B cell (primary cell): ENCODE results near the gene OSBPL1A. TPM values are rescaled to one million over a fixed set of nuclear protein-coding genes. Genes with fewer than 3 reads are reported as not detected.

Experiments used
- ATAC-seq: fragments of 200-7000 bp; cut with Tn5 transposase; one replicate; pipeline ENCODE4 v1.10.0; 2021; ENCODE audit warnings: low read depth, mild to moderate bottlenecking, moderate number of reproducible peaks, moderate library complexity
- CTCF ChIA-PET: fragments of 350-600 bp; sonication (Branson Sonifier 250); formaldehyde crosslinking; loops from one replicate; lab custom pipeline; 2021; ENCODE audit warnings: antibody characterized with exemption, inconsistent platforms; lab: Charles Lee
- POLR2A ChIA-PET: fragments of 350-600 bp; sonication (Branson Sonifier 250); formaldehyde crosslinking; loops from one replicate; lab custom pipeline; 2021; ENCODE audit warnings: antibody characterized with exemption; lab: Charles Lee
- DNase-seq: peaks from one replicate; pipeline ENCODE4 v3.0.0; 2013
- H2AFZ ChIP-seq: 2 replicates; pipeline ENCODE4 v1.6.1; 2012; ENCODE audit warnings: mild to moderate bottlenecking, low read depth, low read length; ENCODE audit not compliant: insufficient read depth, poor library complexity, severe bottlenecking
- H3K27ac ChIP-seq, 2 donors: 1 replicate in 1 of 2; 2 replicates in 1 of 2; pipeline ENCODE4 v1.5.1; 2012 to 2013; ENCODE audit warnings: low read length in 2 of 2, mild to moderate bottlenecking in 2 of 2, moderate library complexity in 1 of 2
- H3K27me3 ChIP-seq, 4 experiments: fragments of 200-600 bp in 1 of 4; sonication (generic) in 1 of 4; replicated peaks in 1 of 4; 1 replicate in 2 of 4; 2 replicates in 2 of 4; pipeline versions ENCODE4 v1.6.1 to v1.7.0; 2013 to 2016; ENCODE audit warnings: low read length in 3 of 4, mild to moderate bottlenecking in 2 of 4, mixed read lengths in 1 of 4, moderate library complexity in 1 of 4; ENCODE audit not compliant: insufficient read depth in 4 of 4, control insufficient read depth in 3 of 4; ENCODE audit errors: control extremely low read depth in 1 of 4
- H3K36me3 ChIP-seq, 2 experiments: replicated peaks in 1 of 2; 1 replicate in 1 of 2; 2 replicates in 1 of 2; pipeline versions ENCODE4 v1.6.1 to v1.7.1; 2013; ENCODE audit warnings: low read length in 1 of 2; ENCODE audit not compliant: insufficient read depth in 2 of 2, control insufficient read depth in 1 of 2; ENCODE audit errors: control extremely low read depth in 1 of 2, extremely low read depth in 1 of 2
- H3K4me1 ChIP-seq, 2 donors: fragments of 200-600 bp in 1 of 2; sonication (generic) in 1 of 2; 1 replicate in 1 of 2; 2 replicates in 1 of 2; pipeline versions ENCODE4 v1.5.1 to v1.6.1; 2013 to 2017; ENCODE audit warnings: low read length in 2 of 2; ENCODE audit not compliant: control insufficient read depth in 2 of 2, insufficient read depth in 2 of 2
- H3K4me2 ChIP-seq: replicated peaks from 2 replicates; pipeline ENCODE3; 2012; ENCODE audit warnings: mild to moderate bottlenecking, low read depth, low read length; ENCODE audit not compliant: poor library complexity, severe bottlenecking
- H3K4me3 ChIP-seq, 5 experiments: fragments of 200-600 bp in 1 of 5; sonication (generic) in 1 of 5; 1 replicate in 3 of 5; 2 replicates in 2 of 5; pipeline versions ENCODE4 v1.5.1 to v1.7.0; 2011 to 2016; ENCODE audit warnings: low read length in 4 of 5, mild to moderate bottlenecking in 4 of 5, low read depth in 2 of 5, control low read depth in 1 of 5, moderate library complexity in 1 of 5; ENCODE audit not compliant: insufficient read depth in 1 of 5; ENCODE audit errors: control extremely low read depth in 1 of 5, extremely low read depth in 1 of 5
- H3K79me2 ChIP-seq: fragments of 200-600 bp; sonication (generic); one replicate; pipeline ENCODE4 v1.6.0; 2016; ENCODE audit warnings: low read length; ENCODE audit not compliant: control insufficient read depth, insufficient read depth
- H3K9ac ChIP-seq: fragments of 200-600 bp; sonication (generic); 2 replicates; pipeline ENCODE4 v1.6.1; 2017; ENCODE audit warnings: mild to moderate bottlenecking, low read length, moderate library complexity
- H3K9me3 ChIP-seq, 3 donors: one replicate each; pipeline versions ENCODE4 v1.6.1 to v1.7.1; 2013; ENCODE audit warnings: low read length in 2 of 3; ENCODE audit not compliant: control insufficient read depth in 2 of 3, insufficient read depth in 1 of 3; ENCODE audit errors: control extremely low read depth in 1 of 3
- H4K20me1 ChIP-seq: 2 replicates; pipeline ENCODE4 v1.6.0; 2012; ENCODE audit warnings: mild to moderate bottlenecking, low read length; ENCODE audit not compliant: insufficient read depth, control insufficient read depth, poor library complexity, severe bottlenecking
- H3K27ac Mint-ChIP-seq: one replicate; pipeline ENCODE4 v1.8.0; 2021; ENCODE audit warnings: mixed read lengths
- H3K27me3 Mint-ChIP-seq: one replicate; pipeline ENCODE4 v1.8.0; 2021; ENCODE audit warnings: mixed read lengths
- H3K4me1 Mint-ChIP-seq: one replicate; pipeline ENCODE4 v1.8.0; 2021; ENCODE audit warnings: mixed read lengths
- H3K4me3 Mint-ChIP-seq: one replicate; pipeline ENCODE4 v1.8.0; 2021; ENCODE audit warnings: mixed read lengths
- H3K9me3 Mint-ChIP-seq: one replicate; pipeline ENCODE4 v1.8.0; 2022; ENCODE audit warnings: mixed read lengths; ENCODE audit not compliant: insufficient read depth
- EZH2 ChIP-seq: IDR thresholded peaks from 2 replicates; pipeline ENCODE4 v1.6.1; 2012; ENCODE audit warnings: borderline replicate concordance, low read depth, mild to moderate bottlenecking, moderate library complexity, low read length; ENCODE audit not compliant: insufficient read depth, poor library complexity, severe bottlenecking
- WGBS: methylation state at CpG from one replicate; pipeline ENCODE4 v1.1.5; 2013; ENCODE audit warnings: missing lambda C conversion rate; ENCODE audit not compliant: insufficient coverage; 5-methylcytosine and 5-hydroxymethylcytosine counted together
- intact Hi-C: fragments of 100-400 bp; cut with micrococcal nuclease; formaldehyde crosslinking; loops from one replicate; pipeline ENCODE4 v1.10.0; 2022
- polyA plus RNA-seq: library from polyadenylated mRNA; depleted of rRNA; stranded (reverse); fragments of >200 nt; gene quantifications from 2 replicates; pipeline ENCODE4 v1.2.3, GENCODE V29; 2012
- total RNA-seq, 2 donors: library from RNA; stranded (reverse); fragments of 120-200 nt in 1 of 2; gene quantifications; 1 replicate in 1 of 2; 2 replicates in 1 of 2; pipeline versions ENCODE4 v1.2.3 to v1.2.4, GENCODE V29; 2013 to 2022
- TF ChIP-seq, protein P1 (sequence below): fragments of 200-600 bp; IDR thresholded peaks from one replicate; pipeline ENCODE4 v1.8.0; 2022; ENCODE audit warnings: antibody characterized with exemption, mild to moderate bottlenecking

The OSBPL1A gene
- total and polyA plus RNA-seq, 2 donors (not counting 1 experiment from before 2014, with no cell fraction given), result 0.57 to 0.86 TPM

- no peaks in the 10 kb centered on the region for H3K4me1 Mint-ChIP-seq
- H3K79me2 ChIP-seq, result no peaks in the 10 kb centered on the region
- H3K9me3 ChIP-seq, result no peaks in the 10 kb centered on the region
- H3K36me3 ChIP-seq, result no peaks in the 10 kb centered on the region
- H3K27me3 Mint-ChIP-seq, result peaks cover 13% of the 10 kb centered on the region
- H2AFZ ChIP-seq, result no peak overlapping the region
- POLR2A ChIA-PET, result no interaction called here
- TF ChIP-seq, protein P1, sequence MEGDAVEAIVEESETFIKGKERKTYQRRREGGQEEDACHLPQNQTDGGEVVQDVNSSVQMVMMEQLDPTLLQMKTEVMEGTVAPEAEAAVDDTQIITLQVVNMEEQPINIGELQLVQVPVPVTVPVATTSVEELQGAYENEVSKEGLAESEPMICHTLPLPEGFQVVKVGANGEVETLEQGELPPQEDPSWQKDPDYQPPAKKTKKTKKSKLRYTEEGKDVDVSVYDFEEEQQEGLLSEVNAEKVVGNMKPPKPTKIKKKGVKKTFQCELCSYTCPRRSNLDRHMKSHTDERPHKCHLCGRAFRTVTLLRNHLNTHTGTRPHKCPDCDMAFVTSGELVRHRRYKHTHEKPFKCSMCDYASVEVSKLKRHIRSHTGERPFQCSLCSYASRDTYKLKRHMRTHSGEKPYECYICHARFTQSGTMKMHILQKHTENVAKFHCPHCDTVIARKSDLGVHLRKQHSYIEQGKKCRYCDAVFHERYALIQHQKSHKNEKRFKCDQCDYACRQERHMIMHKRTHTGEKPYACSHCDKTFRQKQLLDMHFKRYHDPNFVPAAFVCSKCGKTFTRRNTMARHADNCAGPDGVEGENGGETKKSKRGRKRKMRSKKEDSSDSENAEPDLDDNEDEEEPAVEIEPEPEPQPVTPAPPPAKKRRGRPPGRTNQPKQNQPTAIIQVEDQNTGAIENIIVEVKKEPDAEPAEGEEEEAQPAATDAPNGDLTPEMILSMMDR, result no peak
- TF ChIP-seq EZH2, result no peak
- H3K27ac ChIP-seq, result no peak overlapping the region
- no peak overlapping the region for H3K4me3 Mint-ChIP-seq
- WGBS, result 93% methylated on average over 2 of the region's 4 CpGs
- no peak overlapping the region for H3K9ac ChIP-seq
- DNase-seq, result no peak
- H4K20me1 ChIP-seq, result no peaks in the 10 kb centered on the region
- H3K4me3 ChIP-seq, result no peak overlapping the region
- no peaks in the 10 kb centered on the region for H3K4me1 ChIP-seq
- intact Hi-C loops, result no loop called here
- H3K9me3 Mint-ChIP-seq, result no peaks in the 10 kb centered on the region
- H3K27ac Mint-ChIP-seq, result no peak overlapping the region
- CTCF ChIA-PET, result no interaction called here
- no peaks in the 10 kb centered on the region for H3K27me3 ChIP-seq
- H3K4me2 ChIP-seq, result no peak overlapping the region
- no peak for ATAC-seq
Observed at GRCh38 chr18:24196764-24197163, 200.9 kb downstream of the OSBPL1A start.

- H3K27me3 ChIP-seq, result no peaks in the 10 kb centered on the region
- H4K20me1 ChIP-seq, result no peaks in the 10 kb centered on the region
- 98% methylated on average over 6 of the region's 9 CpGs for WGBS
- H3K9ac ChIP-seq, result no peak overlapping the region
- no peak overlapping the region for H3K4me2 ChIP-seq
- ChIA-PET POLR2A (no interaction called here), CTCF (no interaction called here)
- no peak overlapping the region for H2AFZ ChIP-seq
- H3K9me3 ChIP-seq, result no peaks in the 10 kb centered on the region
- H3K27ac Mint-ChIP-seq, result no peak overlapping the region
- no peak overlapping the region for H3K4me3 Mint-ChIP-seq
- peaks cover 13% of the 10 kb centered on the region for H3K27me3 Mint-ChIP-seq
- no peak overlapping the region for H3K4me3 ChIP-seq
- H3K4me1 ChIP-seq, result no peaks in the 10 kb centered on the region
- H3K4me1 Mint-ChIP-seq, result no peaks in the 10 kb centered on the region
- intact Hi-C loops, result no loop called here
- no peak for TF ChIP-seq EZH2
- TF ChIP-seq, protein P1, result no peak
- DNase-seq (no peak), ATAC-seq (no peak)
- H3K79me2 ChIP-seq, result no peaks in the 10 kb centered on the region
- H3K9me3 Mint-ChIP-seq, result no peaks in the 10 kb centered on the region
- H3K27ac ChIP-seq, result no peak overlapping the region
- H3K36me3 ChIP-seq, result no peaks in the 10 kb centered on the region
Observed at GRCh38 chr18:24195296-24196053, 202.1 kb downstream of the OSBPL1A start.
